Stimulated activated CD8-positive, alpha-beta memory T cell treated with anti-CD3 and anti-CD28 coated beads, Interleukin-7, amount 100 ng/mL, for 4 hours (primary cell): ENCODE results near the gene ZBTB1.
"Not testable (repeated sequence)": the region's sequence is repeated elsewhere in the genome, so short reads cannot be mapped to it uniquely, and the experiment has no call there.

Source experiments
- DNase-seq, 2 donors: peaks; one replicate each; pipeline ENCODE4 v3.0.0-alpha.2; 2020; ENCODE audit warnings: low read depth in 2 of 2

ZBTB1 gene

DNA sequence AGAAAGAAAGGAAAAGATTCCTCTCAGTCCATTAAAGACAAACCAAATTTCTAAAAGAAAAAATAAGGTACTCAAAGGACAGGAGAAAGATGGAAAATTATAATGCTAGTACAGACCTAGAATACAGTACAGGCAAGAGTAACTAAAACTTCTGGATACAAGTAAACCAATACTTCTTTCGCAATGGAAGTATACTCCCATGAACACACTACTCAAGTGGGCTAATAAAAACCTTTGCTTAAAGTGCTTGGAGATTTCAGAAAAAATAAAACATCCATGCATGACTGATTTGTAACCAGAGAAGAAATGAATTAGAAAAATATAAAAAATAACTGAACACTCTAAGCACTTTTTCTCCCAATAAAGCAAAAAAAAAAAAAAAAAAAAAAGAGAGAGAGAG, 4.5 kb upstream of the ZBTB1 start:
- no peak for DNase-seq

DNA sequence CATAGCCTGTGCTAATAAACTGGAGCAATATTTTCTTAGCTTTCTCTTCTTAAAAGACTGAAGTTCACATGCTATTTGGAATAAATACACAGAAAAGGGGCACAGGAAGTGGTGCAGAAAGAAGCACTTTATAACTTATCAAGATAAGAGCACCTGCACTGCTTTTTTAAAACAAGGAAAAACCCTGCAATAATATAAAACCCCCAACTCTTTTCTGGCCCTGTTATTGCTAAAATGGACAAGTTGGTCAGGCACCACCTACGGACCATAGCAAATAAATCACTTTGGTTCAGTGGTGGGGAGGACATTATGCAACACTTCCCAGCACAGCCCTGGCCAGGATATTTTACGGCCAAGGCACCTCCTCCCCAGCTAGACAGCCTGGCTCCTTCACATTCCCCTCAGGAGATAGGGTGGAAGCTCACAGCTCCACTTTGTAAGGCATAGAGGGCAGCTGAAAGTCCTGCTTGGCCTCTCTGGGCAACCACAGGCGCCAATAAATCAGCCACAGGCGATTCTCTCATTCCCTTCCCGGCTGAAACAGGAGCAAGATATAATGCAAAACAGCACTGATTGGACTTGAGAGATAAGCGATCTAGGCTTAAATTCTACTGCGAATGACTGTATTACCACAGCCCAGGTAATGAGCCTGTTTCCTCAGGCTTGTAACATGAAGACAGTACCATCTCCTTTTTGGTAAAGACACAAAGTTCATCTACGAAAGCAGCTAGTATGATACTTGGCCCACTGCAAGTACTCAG, 3.0 kb upstream of the ZBTB1 start:
- no peak for DNase-seq

DNA sequence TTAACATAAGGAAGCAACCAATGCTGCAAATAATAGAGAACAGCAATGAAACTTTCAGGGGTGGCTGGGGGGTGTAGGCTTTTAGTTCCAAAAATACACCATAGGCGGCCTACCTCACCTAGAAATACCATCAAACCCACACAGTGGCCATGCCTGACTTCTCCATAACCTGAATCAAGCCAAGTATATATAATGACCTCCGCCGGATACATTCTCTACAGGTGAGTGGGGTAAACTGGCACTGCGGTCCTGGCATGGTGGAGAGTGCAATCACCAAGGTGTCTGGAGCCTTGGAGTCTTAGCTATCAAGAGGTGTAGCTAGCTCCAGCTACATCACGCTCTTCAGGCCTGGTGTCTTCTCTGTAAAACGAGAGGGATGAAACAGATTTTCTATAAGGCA, 2.1 kb upstream of the ZBTB1 start:
- DNase-seq: no peak

DNA sequence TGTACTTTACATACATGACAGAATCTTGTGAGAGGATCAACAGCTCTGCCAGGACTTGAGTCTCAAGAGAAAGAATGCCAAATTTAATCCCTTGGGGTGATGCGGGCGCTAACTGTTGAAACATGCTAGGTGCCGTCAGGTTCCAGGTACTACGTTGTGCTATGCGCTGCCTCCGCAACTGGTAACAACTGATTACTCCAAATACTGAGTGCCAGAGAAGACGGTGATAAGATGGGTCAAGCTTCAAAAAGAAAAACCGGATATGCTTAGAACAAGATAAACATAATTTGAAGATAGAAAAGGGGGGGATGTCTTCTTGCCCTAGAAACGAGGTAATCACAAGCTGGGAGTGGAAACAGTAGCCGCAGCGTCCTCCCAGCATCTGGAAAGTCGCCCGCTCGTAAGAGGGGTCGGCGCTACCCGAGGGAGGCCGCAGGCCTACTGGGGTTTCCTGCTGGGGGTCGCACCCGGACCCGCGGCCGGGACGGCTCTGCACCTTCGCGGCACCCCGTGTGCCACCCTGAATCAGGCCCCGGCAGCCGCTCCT, 1.6 kb upstream of the ZBTB1 start:
- no peak for DNase-seq

DNA sequence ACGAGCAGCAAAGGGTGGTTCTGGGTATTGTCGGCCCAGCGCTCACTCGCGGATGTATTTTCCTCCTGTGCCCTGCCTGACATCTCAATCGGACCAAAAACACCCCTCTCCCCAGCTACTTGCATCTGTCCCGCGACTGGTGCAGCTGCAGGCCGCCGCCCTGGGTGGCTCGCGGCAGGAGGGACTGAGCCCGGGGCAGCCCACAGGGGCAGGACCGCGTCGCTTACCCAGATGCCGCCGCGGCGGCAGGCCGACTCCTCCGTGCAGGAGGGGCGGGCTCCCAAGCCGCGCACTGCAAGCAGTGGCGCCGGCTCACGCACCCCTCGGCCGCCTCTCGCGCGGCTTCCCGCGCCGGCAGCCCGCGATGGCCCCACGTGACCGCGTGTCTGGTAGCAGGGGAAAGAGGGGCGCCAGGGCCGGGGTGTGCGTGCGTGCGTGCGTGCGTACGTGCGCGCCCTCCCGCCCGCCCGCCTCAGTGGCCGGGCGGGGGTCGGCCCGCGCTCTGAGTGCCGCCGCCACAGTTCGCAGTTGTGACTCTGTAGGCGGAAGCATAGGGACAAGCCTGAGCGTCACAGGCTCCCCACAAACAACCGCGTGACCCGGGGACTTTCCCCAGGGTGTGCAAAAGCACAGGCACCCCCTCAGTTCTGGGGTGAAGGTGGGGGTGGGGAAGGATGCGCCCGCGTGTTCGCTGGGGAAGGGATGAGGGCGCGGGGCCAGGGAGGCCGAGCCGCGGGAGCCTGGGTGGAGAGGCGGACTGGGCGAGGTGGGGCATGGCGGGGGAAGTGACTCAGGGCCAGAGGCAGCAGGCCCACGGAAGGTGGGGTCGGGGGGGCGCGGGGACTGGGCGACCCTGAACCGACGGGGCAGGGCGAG, 898 bp upstream of the ZBTB1 start, which contains the start of gene ZBTB25:
ZBTB25 (minus strand) TSS at position 405 of the 876 bp plus-strand sequence. CDS start 13,305 bp downstream, outside the sequence.
- DNase-seq: peak; percentile 96

DNA sequence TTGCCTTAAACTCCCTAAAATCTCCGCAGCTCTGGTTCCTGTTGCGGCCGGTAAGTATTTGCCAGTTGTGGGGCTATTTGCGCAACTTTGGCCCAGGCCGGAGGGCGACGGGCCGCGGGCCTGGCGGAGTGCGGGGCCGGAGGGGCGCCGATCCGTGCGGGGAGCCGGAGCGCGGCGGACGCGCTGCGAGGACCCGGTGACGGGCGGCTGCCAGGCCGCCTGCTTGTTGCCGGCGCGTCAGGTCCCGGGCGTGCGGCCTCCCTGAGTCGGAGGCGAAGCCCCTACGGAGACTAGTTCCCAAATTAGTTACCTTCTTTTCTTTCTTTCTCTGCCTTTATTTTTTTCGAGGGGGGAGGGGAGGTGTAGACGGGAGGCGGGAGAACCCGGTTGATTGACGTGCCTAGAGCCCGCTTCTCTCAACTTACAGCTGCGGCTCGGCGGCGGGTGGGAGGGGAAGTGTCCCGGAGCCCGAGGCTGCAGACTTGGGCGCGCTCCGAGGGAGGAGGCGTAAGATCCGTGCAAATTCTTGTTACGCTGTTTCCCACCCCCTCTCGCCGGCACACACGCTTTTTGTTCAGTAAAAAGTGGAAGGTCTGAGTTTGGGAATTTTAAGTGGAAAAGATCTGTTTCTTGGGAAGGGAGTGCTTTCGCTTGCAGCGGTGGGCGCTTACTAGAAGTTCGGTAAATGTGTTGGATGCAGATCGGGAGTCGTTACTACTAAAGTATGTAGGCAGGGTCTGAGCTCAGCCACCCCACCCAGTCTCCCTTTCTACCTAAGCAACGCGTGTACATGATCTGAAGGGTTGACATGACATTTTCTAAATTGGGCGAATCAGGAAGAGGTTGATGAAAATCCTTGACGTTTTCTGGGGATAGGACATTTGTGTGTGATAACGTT, 576 bp downstream of the ZBTB1 start:
- peak; percentile 77 to 82 for DNase-seq

DNA sequence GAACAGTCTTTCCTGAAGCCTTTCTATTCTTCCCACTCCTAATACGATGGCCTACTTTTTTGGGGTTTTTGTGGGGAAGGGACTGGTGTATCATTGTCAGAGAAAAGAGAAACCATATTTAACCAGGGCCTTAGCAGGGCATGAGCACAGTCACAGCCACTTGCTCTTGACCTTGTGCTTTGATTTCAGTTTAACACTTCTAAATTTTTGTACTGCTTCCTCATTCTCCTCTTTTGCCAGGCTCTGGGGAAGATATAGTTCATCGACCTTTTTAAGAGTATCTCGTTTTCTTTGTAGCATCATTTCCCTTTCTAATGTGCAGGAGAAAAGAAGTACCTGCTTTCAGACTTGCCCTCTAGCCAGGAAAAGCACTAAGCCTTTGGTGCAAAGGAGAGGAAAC, 2.2 kb downstream of the ZBTB1 start:
- no peak for DNase-seq

DNA sequence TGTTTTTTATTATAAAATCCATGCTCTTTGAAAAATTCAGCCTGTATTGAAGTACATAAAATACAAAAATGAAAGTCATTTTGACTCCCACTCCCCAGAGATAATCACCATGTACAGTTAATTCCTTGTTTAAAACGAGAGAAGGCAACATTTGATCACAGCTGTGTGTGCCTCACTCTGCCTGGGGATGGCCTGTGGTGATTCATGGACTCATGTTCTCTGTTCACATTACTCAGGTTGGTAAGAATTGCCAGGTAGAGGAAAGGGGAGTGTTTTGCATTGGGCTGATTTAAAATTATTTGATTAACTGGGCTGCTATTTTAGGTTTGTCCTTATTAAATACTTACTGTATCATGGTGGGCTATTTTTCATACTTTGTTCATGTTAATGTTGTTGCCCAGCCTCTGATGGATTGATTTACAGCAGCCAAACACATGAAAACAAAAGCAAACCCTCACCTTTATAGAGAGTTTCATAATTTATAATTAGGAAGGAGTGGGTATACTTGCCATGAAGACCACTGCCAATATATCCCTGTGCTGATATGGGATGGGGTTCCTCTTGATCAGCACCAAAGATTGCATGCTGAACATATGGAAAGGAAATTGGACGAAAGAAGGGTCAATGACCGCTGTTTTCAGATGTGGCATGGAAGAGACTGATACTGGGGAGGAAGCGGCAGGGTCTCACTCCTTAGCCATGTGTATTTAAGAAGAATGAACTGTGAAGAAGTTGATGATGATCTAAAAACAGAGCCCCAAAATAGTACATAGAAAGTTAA, 3.0 kb downstream of the ZBTB1 start:
- DNase-seq: peak in 1 of 2 donors; percentile 27

DNA sequence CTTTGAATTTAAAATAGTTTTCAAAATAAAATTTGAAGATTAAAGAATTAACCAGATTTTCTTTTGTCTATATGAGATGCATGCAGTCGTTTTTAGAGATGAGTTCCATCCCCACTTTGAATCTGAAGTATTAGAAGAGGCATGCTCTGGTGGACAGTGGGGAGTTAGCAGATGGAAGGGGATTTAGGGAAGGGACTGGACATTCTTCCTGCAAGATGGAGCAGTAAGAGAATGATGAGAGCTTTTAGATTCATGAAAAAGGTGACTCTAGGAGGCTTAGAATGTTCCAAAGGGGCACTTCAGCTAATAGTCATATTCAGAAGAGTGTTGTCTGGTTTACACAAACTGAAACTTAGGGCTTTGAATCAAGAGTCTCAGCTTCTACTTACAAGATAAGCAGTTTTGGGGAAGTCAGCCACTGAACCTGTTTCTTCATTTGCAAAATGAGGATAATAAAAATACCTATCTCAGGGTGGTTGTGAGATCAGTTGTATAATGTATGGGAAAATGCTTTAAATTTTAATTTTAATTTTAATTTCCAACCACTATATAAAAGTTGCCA, 3.7 kb downstream of the ZBTB1 start:
- no peak for DNase-seq

DNA sequence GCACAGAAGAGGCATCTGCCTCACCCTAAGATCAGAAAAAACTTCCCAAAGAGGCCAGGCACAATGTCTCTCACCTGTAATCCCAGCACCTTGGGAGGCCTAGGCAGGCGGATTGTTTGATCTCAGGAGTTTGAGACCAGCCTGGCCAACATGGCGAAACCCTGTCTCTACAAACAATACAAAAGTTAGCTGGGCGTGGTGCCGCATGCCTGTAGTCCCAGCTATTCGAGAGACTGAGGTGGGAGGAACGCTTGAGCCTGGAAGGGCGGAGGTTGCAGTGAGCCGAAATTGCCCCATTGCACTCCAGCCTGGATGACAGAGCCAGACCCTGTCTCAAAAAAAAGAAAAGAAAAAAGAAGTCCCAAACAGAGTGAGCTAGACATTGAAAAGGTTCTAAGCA, 4.5 kb downstream of the ZBTB1 start:
- DNase-seq: no peak

DNA sequence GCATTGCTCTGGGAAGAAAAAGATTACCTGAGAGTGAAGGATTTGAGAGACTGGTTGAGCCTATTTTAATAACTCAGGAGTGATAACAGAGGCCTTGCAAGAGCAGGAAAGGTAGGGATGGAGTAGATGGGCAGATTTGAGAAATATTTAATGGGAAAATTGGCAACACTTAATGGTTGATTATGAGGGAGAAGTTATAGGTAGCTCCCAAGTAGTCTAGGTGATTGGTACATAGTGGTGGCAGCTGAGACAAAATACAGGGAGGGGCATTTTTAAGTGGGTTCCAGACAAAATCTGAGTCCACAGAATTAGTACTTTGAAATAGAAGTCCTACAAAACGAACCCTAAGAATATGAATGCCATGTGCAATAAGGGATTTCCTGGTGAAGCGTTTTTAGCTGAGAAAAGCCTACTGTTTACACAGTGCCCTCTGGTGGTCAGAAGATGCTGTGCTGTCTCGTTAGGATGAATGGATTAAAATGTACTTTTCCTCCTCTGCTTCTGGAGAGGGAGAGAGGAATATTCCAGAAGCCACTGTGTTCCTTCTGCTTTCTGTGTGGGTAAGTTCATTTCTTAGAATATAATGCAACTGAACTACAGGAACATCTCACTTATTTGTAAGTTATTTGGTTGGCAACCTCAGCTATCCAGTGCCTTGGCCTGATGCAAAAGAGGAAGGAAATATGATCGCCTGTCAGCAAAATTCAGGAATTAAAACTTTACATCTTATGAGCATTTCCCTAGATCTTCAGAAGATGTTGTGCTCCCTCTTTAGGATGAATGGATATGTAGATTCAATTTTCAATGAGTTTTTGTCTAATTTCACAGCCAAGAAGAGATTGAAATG, 6.5 kb downstream of the ZBTB1 start:
- peak; percentile 39 to 64 for DNase-seq

DNA sequence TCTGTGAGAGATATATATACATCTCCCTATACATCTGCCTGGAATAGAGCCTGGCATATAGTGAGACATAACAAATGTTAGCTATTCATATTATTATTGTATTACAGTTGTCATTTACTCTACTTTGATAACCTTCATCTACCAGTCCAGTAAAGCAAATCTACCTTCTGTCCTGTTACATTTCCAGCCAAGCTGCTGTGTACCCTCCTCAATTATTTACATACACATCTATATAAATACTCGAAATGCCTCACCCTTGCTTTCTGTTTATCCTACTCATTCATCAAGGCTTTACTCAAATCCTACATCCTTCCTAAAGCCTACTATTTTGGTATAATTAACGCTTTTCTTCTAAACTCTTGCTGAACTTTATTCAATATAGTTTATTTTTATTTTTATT, 8.7 kb downstream of the ZBTB1 start:
- DNase-seq: no peak

DNA sequence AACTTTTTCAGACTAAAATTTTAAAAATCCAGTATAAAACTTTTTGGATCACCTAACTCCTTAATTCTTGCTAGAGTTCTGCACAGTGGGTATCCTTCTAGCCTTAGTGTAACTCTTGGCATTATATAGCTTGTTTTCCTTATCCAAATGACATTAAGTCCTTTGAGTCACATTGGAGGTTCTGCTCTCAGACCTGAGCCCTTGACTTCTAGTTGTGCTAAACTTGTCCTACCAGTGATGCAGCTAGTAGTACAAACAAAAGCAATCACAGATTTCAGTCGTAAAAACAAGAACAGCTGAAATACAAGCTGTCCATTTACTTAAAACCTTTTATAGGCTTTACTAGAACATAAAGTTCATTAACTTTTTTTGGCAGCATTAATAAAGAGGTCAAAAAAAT, 10.5 kb downstream of the ZBTB1 start:
- DNase-seq: no peak

DNA sequence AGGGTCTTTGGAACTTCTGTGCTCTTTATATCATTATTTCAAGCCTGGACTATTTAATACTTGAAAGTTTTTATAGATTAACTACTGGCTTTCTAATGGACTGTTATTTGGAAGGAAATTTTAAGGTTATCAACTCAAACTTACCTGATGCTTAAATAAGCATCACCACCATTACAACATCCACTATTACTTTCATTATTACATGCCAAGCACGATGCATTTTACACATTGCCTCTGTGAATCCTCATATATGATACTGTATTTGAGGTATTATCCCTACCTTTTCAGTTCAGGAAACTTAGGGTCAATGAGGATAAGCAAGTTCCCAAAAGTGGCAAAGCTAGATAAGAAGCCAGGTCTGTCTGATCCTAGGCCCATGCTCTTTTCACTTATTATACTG, 12.4 kb downstream of the ZBTB1 start:
- no peak for DNase-seq

DNA sequence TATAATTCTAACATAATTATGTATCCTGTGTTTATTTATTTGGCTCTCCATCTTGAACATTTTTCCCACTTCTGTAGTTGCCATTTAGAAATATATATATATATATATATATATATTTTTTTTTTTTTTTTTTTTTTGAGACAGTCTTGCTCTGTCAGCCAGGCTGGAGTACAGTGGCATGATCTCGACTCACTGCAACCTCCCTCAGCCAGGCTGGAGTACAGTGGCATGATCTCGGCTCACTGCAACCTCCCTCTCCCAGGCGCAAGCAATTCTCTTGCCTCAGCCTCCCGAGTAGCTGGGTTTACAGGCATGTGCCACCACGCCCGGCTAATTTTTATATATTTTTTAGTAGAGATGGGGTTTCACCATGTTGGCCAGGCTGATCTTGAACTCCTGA, 13.1 kb downstream of the ZBTB1 start:
- DNase-seq: not testable (repeated sequence)

DNA sequence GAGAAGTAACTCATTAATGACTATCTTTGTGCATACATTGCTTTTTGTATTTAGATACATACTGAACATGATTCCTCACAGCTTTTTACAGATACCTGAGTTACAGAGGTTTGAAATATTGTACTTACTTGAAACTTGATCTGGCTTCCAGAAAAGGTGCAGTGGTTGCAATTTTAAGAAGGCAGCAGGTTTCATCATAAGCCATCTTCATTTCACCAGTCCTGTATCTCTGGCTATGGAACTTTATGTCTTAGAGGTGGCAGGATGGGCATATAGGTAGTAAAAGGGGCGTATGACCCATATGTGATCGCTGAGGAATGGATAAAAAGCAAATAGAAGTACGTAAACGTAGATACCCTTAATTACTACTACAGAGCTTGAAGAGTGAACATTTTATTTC, 13.7 kb downstream of the ZBTB1 start:
- no peak for DNase-seq

DNA sequence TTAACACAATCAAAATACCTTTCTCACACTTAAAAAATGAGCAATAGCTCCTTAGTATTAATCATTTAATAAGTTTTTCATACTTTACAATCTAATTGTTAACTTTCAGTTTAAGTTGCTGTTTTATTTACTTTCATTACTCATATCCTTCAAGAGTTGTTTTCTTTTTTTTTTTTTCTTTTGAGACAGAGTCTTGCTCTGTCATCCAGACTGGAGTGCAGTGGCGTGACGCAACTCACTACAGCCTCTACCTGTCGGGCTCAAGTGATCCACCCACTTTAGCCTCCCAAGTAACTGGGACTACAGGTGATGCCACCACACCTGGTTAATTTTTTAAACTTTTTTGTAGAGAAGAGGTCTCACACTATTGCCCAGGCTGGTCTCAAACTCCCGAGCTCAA, 16.1 kb downstream of the ZBTB1 start:
- no peak for DNase-seq

DNA sequence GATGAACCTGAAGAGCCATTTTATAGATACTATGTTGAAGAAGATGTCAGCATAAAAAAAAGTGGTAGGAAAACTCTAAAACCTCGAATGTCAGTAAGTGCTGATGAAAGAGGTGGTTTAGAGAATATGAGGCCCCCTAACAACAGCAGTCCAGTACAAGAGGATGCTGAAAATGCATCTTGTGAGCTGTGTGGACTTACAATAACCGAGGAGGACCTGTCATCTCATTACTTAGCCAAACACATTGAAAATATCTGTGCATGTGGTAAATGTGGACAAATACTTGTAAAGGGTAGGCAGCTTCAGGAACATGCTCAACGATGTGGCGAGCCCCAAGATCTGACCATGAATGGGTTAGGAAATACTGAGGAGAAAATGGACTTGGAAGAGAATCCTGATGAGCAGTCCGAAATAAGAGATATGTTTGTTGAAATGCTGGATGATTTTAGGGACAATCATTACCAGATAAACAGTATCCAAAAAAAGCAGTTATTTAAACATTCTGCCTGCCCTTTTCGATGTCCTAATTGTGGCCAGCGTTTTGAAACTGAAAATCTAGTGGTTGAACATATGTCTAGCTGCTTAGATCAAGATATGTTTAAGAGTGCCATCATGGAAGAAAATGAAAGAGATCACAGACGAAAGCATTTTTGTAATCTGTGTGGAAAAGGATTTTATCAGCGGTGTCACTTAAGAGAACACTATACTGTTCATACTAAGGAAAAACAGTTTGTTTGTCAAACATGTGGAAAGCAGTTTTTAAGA, 18.2 kb downstream of the ZBTB1 start:
- no peak for DNase-seq

DNA sequence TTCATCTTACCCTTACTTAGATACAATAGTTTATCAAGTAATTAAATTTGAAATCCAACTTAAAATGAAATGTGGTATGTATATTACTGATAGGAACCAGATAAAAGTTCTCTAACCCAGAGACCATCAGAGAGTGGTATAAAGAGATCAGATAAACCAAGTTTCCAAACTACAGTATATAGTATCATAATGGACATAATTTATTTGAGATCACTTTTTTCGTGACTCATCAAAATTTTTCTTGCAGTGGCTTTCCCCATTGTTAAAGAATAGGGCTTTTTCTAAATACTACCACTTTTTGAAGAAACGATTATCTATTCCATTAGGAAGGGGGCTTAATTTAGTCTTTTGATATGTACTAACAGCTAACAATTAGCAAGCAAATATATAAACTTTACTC, 20.8 kb downstream of the ZBTB1 start:
- no peak for DNase-seq
